MCF 10A (cell line): ENCODE data around the gene PRKAB1. TPM values are rescaled to one million over a fixed set of nuclear protein-coding genes. Genes with fewer than 3 reads are reported as not detected.
A peak's percentile ranks its signal among the peaks of the same experiment; 100 is the strongest.

Experiments used
- BruUV-seq: library from RNA; stranded (reverse); fragments of 400-500 nt; replicated peaks from 2 replicates; lab custom pipeline; 2021; lab: Mats Ljungman, UMichigan
- CTCF ChIA-PET: fragments of 300-600 bp; sonication (Branson Sonifier 250); formaldehyde crosslinking; extraction: SDS; loops from one replicate; lab custom pipeline; 2021; ENCODE audit warnings: antibody characterized with exemption, inconsistent platforms; lab: Yijun Ruan, JAX
- POLR2A ChIA-PET: fragments of 300-600, 350-650 bp; sonication (Branson Sonifier 250); formaldehyde crosslinking; extraction: SDS; loops from one replicate; lab custom pipeline; 2020; ENCODE audit warnings: antibody characterized with exemption, inconsistent platforms; lab: Yijun Ruan, JAX
- DNase-seq: peaks from one replicate; pipeline ENCODE4 v3.0.0-alpha.2; 2018; ENCODE audit not compliant: unreplicated experiment
- H3K27ac Mint-ChIP-seq: one replicate; pipeline ENCODE4 v1.8.0; 2022; ENCODE audit warnings: mild to moderate bottlenecking, low read depth, mixed read lengths; ENCODE audit not compliant: unreplicated experiment
- H3K27me3 Mint-ChIP-seq: one replicate; pipeline ENCODE4 v1.8.0; 2022; ENCODE audit warnings: mixed read lengths; ENCODE audit not compliant: insufficient read depth, unreplicated experiment
- H3K36me3 Mint-ChIP-seq: one replicate; pipeline ENCODE4 v1.8.0; 2022; ENCODE audit warnings: mild to moderate bottlenecking, moderate library complexity, mixed read lengths; ENCODE audit not compliant: insufficient read depth, unreplicated experiment
- H3K4me1 Mint-ChIP-seq: one replicate; pipeline ENCODE4 v1.8.0; 2022; ENCODE audit warnings: mixed read lengths; ENCODE audit not compliant: insufficient read depth, unreplicated experiment
- H3K4me3 Mint-ChIP-seq: one replicate; pipeline ENCODE4 v1.8.0; 2022; ENCODE audit warnings: mild to moderate bottlenecking, moderate library complexity, mixed read lengths; ENCODE audit not compliant: unreplicated experiment
- H3K9me3 Mint-ChIP-seq: one replicate; pipeline ENCODE4 v1.8.0; 2022; ENCODE audit warnings: mixed read lengths; ENCODE audit not compliant: unreplicated experiment
- CTCF ChIP-seq: fragments of 200-600 bp; IDR thresholded peaks from one replicate; pipeline ENCODE4 v1.8.0; 2022; ENCODE audit warnings: antibody characterized with exemption, mild to moderate bottlenecking; ENCODE audit not compliant: unreplicated experiment
- intact Hi-C: fragments of 100-400 bp; cut with micrococcal nuclease; formaldehyde crosslinking; loops from 2 replicates; pipeline ENCODE4 v1.14.1; 2022
- total RNA-seq: library from RNA; stranded (reverse); gene quantifications from 2 replicates; pipeline ENCODE4 v1.2.3, GENCODE V29; 2022

PRKAB1 gene
- total RNA-seq, 1 experiment from 2014 or later, result 27.2 TPM

GRCh38 chr12:119710965-119711551, 43.1 kb downstream of the PRKAB1 start:
- intact Hi-C loops, result no loop called here
- no peak for TF ChIP-seq CTCF
- Mint-ChIP-seq H3K4me3 (no peak overlapping the region), H3K27ac (no peak overlapping the region), H3K27me3 (no peaks in the 10 kb centered on the region), H3K36me3 (peaks cover 19% of the 10 kb centered on the region), H3K4me1 (peaks cover 9% of the 10 kb centered on the region), H3K9me3 (peaks cover 8% of the 10 kb centered on the region)
- CTCF ChIA-PET, result interaction anchor here (0.7 to 1.6 kb wide), 8 partner anchors 9 to 69 kb away, joined by 3 to 6 read pairs (median 4); partner anchors contain the start of gene PRKAB1
- DNase-seq, result no peak
- BruUV-seq, result no TSS peak
- POLR2A ChIA-PET, result interaction anchor here (1.0 to 1.1 kb wide), 2 partner anchors 19 to 21 kb away, joined by 3 read pairs; no protein-coding TSS in a partner anchor

- no peaks in the 10 kb centered on the region for H3K27me3 Mint-ChIP-seq
- no TSS peak for BruUV-seq
- CTCF ChIA-PET, result interaction anchor here (0.7 to 1.6 kb wide), 5 partner anchors 9 to 44 kb away, joined by 3 to 4 read pairs (median 3); partner anchors contain the start of gene PRKAB1
- DNase-seq, result no peak
- H3K36me3 Mint-ChIP-seq, result peaks cover 22% of the 10 kb centered on the region
- no peak overlapping the region for H3K4me3 Mint-ChIP-seq
- H3K4me1 Mint-ChIP-seq, result peaks cover 14% of the 10 kb centered on the region
- H3K27ac Mint-ChIP-seq, result peak overlapping the region; percentile 59
- intact Hi-C loops, result no loop called here
- POLR2A ChIA-PET, result no interaction called here
- TF ChIP-seq CTCF, result no peak
- peaks cover 8% of the 10 kb centered on the region for H3K9me3 Mint-ChIP-seq
Observed at GRCh38 chr12:119711693-119712092, 43.8 kb downstream of the PRKAB1 start.

GRCh38 chr12:119712721-119713120, 44.8 kb downstream of the PRKAB1 start:
- H3K27me3 Mint-ChIP-seq, result no peaks in the 10 kb centered on the region
- ChIA-PET POLR2A (no interaction called here), CTCF (no interaction called here)
- no peak for TF ChIP-seq CTCF
- peaks cover 22% of the 10 kb centered on the region for H3K36me3 Mint-ChIP-seq
- peak overlapping the region; percentile 59 for H3K27ac Mint-ChIP-seq
- no TSS peak for BruUV-seq
- intact Hi-C loops, result no loop called here
- no peak for DNase-seq
- H3K4me1 Mint-ChIP-seq, result peaks cover 16% of the 10 kb centered on the region
- H3K4me3 Mint-ChIP-seq, result no peak overlapping the region
- peaks cover 8% of the 10 kb centered on the region for H3K9me3 Mint-ChIP-seq

- H3K27me3 Mint-ChIP-seq, result no peaks in the 10 kb centered on the region
- intact Hi-C loops, result no loop called here
- ChIA-PET CTCF (interaction anchor here (0.6 kb wide), 1 partner anchor 1646 kb away, joined by 3 read pairs; no protein-coding TSS in a partner anchor), POLR2A (no interaction called here)
- peaks cover 8% of the 10 kb centered on the region for H3K9me3 Mint-ChIP-seq
- no peak overlapping the region for H3K27ac Mint-ChIP-seq
- TF ChIP-seq CTCF, result no peak
- DNase-seq, result no peak
- H3K4me3 Mint-ChIP-seq, result no peak overlapping the region
- H3K36me3 Mint-ChIP-seq, result peaks cover 22% of the 10 kb centered on the region
- BruUV-seq, result no TSS peak
- H3K4me1 Mint-ChIP-seq, result peaks cover 16% of the 10 kb centered on the region
Observed at GRCh38 chr12:119713551-119714031, 45.7 kb downstream of the PRKAB1 start.
